HG03175 (cell line): ENCODE data around the gene UNC119.
"Not testable (repeated sequence)": the region's sequence is repeated elsewhere in the genome, so short reads cannot be mapped to it uniquely, and the experiment has no call there.

Source experiments
- ATAC-seq: cut with Tn5 transposase; IDR thresholded peaks from one replicate; pipeline ENCODE4 v1.9.1; 2021; ENCODE audit warnings: mild to moderate bottlenecking, moderate library complexity; ENCODE audit not compliant: unreplicated experiment

The UNC119 gene

DNA sequence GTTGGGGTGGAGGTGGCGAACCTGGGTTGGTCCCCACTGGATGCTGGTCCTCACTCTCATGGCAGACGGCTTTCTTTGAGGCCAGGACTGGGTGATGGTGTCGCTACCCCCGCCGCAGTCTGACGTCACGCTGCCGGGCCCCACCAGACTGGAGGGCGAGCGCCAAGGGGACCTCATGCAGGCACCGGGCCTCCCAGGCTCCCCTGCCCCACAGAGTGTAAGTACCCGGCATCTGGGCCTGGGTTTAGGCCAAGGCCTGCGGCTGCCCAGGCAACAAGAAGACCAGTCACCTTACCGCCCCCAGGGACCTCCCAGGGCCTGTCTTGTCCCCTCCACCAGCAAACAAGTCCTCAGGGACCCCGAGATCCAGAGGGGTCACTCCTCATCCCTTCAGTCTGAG, 28.5 kb downstream of the UNC119 start:
- ATAC-seq, result no peak

DNA sequence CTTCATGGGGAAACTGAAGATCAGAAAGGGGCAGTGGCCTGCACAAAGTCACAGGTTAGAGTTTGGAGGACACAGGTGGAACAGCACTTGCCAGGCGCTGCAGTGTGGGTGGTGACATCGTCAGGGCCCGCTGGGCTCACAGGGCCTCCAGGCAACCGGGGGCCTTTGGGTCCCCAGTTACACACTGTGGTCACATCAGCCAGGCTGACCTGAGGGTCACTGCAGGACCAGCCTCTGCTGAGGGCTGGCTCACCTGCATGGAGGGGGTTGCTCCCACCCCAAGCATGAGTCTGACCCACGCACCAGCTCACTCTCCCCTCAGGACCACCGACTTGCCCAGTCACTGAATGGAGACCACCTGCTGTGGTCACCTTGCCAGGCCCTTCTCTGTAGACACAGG, 29.2 kb downstream of the UNC119 start:
- no peak for ATAC-seq

DNA sequence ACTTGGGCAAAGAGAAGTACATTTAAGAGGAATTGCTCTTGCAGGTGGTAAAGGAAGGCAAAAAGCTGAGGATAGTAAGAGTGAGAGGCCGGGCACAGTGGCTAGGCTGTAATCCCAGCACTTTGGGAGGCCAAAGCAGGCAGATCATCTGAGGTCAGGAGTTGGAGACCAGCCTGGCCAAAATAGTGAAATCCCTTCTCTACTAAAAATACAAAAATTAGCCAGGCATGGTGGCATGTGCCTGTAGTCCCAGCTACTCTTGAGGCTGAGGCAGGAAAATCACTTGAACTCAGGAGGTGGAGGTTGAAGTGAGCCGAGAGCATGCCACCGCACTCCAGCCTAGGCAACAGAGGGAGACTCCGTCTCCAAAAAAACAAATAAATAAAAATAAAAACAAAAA, 30.1 kb downstream of the UNC119 start:
- not testable (repeated sequence) for ATAC-seq

DNA sequence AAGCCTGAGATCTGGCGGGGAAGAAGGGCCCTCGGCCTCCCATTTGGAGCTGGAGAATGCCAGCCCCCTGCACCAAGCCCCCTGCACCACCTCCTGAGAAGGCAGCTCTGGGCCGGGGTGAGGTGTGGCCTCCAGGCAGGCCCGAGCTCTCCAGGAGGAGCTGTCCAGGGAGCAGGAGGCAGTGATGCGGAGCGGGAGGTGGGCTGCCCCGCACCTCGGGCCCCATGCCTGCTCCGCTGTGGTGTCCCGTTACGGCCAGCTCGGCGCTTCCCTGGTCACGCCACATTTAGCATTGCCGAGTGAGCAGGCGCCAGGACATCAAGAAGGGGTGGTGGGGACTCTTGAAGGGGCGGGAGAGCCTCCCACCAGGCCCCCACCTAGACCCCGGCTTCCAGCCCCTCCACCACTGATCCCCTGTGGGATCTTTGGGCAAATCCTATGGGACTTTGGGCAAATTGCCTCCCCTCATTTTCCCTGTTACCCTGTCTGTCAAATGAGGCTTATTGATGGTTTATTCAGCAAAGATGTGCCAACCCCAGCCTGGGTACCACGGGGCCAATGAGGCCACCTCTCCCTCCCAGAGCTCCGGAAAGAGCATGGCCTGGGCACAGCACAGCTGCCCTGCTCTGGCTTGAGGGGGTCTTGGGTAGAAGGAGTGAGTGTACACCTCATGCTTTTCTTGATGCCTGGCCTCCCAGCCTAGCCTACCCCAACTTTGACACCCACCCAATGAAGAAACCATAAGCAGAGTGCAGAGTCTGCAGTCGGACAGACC, 30.9 kb downstream of the UNC119 start:
- ATAC-seq, result no peak

DNA sequence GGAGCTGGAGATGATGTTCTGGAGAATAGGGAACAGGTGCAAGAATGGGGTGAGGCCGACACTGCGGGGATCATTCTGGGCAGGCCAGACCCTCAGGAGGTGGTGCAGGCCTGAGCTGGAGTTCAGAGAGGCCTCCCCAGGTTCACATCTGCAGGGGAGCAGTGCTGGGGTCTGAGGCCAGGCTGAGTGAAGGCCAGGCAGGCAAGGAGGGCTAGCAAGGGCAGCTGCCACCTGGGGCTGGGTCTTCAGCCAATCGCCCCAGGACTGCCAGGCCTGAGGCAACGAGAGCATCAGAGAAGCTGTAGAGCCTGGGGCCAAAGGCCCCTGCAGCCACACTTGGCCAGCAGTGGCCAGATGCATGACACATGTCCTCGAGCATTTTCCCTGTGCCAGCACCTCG, 31.7 kb downstream of the UNC119 start:
- ATAC-seq, result no peak

DNA sequence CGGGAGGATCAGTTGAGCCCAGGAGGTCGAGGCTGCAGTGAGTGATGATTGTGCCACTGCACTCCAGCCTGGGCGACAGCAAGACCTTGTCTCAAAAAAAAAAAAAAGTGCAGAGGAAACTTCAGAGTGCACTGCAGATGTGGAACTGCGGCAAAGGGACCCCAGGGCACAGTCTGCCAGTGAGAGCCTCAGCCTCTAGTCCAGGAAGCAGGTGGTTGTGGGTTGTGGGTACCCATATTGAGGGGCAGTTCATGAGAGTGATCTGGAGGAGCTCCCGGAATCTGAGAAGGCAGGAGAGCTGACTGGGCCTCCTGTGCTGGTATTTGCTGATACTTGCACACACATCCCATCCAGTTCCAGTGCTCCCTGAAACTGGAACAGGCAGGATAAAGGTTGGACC, 33.2 kb downstream of the UNC119 start:
- no peak for ATAC-seq

DNA sequence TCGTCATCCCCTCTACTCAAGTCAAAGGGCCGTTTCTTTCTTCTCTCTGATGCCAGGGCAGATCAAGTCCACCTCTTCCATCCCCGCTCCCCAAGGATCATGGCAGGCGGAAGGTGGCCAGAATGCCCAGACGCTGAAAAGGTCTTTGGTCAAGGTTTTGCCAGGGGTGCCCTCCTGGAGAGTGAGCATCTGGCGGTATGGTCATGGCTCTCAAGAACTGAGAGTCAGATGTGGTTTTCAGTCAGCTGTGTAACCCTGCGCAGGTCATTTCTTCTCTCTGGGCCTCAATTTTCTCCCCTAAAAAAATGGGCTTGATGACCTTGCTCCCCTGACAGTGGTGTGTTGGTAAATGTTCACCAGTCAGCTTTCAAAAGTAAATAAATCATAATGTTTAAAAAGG, 33.8 kb downstream of the UNC119 start:
- ATAC-seq, result no peak

DNA sequence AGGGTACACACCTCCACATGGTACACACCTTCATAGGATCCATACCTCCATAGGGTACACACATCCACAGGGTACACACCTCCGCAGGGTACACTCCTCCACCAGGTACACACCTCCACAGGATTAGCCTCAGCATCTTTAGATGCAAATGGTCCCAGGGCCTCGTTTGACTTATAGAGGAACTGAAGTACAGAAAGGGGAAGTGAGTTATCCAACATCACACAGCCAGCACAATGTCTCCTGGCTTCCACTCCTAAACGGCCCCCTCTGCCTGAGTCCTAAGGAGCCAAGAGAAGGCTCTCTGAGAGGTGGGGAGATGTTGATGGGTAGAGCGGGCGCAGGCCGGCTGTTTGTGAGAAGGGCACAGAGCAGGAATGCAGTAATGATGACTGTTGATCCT, 34.3 kb downstream of the UNC119 start:
- ATAC-seq, result no peak

DNA sequence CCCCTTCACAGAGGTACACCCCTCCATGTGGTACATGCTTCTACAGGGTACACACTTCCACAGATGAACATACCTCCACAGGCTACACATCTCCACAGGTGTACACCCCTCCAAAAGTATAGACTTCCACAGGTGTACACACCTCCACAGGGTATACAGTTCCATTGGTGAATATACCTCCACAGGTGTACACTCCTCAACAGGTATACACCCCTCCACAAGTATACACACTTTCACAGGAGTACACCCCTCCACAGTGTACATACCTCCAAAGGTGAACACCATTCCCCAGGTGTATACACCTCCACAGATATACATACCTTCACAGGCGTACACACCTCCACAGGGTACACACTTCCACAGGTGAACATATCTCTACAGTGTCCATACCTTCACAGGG, 36.9 kb downstream of the UNC119 start:
- no peak for ATAC-seq

DNA sequence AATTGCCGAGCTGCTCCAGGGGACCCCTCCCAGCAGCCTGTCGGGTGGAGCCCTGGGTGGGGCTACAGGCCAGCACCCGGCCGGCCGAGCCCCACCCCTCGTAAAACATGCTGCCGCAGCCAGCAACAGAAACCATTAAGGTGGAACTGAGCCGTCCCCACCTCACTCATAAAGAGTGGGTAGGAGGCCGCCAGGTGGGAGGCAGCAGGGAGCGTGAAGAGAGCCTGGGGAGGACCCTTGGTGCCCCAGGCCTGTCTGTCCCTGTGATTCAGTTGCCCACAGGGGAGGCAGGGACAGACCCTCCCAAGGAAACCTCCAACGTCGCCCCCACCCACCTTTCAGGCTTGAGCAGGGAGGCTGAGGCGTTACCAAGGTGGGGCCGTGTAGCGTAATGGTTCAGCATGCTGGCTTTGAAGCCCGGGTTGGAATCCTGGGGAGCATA, 37.8 kb downstream of the UNC119 start:
- no peak for ATAC-seq

DNA sequence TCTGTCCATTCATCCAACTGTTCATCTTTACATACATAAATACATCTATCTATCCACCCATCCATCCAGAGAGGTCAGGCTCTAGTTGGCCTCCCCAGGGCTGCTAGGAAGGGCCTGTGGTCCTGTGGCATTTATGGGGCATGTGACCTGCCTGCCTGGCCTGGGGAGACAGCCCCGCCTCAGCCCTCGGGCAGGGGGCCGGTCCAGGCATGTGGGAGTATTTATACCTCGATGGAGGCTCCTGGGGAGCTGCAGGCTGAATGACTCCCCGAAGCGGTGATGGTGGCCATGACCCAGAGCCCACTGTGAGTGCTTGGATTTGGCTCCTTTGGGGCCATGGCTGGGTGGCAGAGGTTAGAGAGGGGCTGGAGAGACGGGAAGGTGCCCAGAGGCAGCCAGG, 38.9 kb downstream of the UNC119 start:
- ATAC-seq, result no peak

DNA sequence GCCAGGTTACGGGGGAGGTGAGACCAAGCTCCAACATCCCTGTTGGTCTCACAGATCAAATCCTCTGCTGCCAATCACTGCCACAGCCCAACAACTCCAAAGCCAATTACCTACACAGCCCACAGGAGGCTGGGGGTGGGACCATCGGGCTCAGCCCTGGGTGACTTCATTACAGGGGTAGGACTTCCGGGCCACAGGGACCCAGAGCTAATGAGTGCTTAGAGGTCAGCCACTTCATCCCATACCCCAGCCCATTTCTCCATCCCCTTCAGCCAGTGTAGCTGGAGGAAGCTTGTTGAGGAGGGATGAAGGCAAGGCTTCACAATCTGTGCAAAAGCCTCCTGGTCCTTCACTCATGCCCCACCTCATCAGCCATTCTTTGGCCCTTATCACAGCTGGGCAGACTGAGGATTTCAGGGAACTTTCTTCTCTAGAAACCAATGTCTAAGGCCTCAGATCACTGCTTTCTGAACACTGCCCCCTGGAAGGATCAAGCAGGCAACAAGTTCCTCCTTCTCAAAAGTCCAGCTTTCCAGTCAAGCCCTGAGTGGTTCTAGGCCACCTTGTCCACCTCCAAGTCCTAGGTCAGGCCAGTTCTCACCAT, 40.5 kb downstream of the UNC119 start:
- no peak for ATAC-seq

DNA sequence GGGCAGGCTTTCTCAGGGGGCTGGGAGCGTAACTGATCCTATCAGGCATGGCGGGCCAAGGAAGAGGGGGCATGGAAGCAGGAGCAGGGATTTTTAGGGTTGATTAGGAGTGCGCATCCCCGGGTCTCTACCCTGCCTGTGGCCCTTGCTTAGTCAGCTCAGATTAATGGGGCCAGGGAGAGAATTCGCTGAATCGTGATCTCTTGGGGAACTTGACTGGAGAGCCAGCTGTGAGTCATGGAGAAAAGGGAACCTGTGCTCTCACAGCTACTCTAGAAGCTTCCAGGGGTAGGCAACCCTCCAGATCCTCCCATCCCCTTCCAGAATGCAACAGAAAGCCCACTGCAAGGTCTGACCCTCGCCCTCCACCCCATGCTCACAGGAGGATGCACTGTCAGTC, 42.6 kb downstream of the UNC119 start:
- ATAC-seq, result no peak

DNA sequence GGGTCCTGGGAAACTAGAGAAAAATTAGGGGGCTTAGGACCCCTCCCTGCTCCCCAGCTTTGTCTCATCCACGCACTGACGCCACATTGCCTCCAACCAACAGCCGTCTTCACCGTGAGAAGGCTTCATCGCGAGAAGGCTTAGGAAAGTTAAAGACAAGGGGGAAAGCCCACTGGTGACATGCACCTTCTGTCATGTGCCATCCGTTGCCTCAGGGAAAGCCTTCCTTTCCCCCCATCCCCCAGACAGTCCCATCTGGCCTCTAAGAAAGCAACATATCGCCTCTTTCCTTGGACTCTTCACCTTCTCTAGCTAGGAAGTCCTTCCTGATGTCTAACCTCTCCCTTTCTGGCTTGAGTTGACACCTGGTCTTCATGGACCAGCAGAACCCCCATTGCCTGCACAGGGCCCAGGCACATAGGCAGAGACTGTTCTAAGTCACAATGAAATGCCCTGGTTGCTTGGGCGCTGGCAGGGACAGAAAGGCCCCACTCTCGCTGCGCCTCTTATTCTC, 44.2 kb downstream of the UNC119 start:
- ATAC-seq, result no peak

DNA sequence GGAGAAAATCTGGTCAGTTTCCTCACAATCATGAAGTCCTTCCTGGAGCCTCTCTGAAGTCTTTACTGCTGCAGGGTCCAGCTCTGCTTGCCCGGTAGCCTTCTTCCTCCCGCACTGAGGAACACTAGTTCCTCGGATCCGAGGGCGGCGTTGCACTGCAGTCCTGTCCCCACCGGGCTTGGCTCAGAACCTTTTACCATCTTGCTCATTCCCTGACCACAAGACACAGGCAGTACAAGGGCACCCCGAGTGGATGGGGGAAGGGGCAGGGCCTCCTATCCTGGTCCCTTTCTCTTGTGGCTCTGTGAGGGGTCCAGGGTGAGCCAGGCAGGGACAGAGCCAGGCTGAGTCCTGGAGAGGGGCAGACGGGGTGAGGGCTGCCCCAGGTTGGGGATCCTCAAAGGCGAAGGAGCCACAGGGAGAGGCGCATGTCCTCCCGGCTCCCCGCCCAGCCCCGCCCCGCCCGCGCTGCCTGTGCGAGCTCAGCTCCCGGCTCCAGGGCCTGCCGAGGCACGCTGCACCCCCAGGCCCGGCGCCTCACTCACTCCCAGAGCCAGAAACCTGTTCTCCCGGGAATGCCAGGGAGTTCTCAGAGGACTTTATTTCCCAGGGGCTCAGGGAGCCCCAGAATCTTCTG, 44.7 kb downstream of the UNC119 start:
- ATAC-seq, result no peak

DNA sequence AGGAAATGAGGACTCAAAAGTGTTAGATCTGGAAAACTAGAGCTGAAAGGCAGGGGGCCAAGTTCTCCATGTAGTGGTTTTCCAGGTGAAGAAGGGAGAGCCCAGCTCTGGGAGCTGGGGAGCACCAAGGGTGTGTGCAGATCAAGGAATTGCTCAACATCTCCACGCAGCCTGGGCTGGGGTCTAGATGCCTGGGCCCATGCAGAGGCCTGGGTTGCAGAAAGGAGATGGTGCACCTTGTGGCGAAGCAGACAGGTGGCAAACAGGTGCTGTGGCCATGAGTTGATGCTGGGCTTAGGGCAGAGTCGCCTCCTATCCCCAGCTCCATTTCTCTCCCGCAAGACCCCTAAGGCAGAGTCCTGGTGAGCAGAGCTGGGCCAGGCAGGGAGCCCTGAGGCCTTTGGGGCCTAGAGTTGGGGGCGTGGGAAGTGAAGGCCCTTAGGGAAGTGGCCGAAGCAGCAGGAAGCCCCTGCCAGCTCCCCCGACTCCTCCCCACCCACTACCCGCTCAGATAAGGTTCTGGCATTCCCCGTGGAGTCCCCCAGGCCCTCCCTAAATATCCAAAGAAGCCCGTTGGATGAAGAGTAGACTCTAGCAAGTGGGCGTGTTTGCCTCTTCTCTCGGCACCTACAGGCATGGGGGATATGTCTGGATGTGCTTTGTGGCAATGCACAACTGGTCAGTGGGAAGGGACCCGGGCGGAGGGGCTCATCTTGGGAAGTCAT, 45.5 kb downstream of the UNC119 start:
- no peak for ATAC-seq

DNA sequence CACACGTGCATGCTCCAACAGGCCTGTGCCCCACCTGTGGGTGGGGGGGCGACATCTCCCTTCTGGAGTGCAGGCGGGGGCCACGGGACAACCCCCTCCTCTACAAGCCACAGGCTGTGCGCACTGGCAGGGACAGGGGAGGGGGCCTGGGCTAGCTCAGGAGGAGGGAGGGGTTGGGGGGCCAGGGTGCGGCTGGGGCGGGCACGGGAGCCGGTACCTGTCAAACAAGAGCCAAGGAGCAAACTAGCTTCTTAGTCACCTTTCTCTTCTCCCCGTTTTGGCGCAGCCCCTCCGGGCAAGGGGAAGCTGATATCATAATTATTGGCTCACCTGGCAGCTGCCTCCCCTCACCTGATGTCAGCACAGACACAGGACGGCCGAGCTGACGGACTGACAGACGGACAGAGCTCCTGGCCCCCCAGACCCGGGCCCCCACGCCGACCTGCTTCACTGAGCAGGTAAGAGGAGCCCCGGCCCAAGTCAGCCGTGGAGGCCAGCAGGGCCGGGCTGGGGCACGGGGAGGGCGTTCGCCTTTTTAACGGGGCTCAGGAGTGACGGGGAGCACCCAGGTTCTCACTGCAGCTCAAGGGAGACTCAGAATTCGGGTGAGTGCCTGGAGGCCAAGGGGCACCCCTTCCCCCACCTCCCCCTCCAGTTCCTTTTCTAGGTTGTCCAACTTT, 46.3 kb downstream of the UNC119 start, which contains the start of gene FOXN1:
FOXN1 (plus strand) TSS at position 363 of the 680 bp plus-strand sequence. CDS start 17,622 bp downstream, outside the sequence.
- no peak for ATAC-seq

DNA sequence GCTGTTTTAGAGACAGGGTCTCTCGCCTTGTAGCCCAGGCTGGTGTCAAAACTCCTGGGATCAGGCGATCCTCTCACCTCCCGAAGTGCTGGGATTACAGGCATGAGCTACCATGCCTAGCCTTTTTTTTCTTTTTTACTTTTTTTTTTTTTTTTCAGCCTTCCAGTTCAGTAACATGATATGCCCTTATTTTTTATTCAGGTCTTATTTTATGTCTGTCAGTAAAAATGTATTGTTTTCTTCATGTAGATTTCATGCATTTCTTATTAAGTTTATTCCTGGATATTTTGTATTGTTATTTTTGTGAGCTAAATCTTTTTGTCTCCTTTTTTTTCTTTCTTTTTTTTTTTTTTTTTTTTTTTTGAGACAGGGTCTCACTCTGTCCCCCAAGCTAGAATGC, 49.0 kb downstream of the UNC119 start:
- no peak for ATAC-seq

DNA sequence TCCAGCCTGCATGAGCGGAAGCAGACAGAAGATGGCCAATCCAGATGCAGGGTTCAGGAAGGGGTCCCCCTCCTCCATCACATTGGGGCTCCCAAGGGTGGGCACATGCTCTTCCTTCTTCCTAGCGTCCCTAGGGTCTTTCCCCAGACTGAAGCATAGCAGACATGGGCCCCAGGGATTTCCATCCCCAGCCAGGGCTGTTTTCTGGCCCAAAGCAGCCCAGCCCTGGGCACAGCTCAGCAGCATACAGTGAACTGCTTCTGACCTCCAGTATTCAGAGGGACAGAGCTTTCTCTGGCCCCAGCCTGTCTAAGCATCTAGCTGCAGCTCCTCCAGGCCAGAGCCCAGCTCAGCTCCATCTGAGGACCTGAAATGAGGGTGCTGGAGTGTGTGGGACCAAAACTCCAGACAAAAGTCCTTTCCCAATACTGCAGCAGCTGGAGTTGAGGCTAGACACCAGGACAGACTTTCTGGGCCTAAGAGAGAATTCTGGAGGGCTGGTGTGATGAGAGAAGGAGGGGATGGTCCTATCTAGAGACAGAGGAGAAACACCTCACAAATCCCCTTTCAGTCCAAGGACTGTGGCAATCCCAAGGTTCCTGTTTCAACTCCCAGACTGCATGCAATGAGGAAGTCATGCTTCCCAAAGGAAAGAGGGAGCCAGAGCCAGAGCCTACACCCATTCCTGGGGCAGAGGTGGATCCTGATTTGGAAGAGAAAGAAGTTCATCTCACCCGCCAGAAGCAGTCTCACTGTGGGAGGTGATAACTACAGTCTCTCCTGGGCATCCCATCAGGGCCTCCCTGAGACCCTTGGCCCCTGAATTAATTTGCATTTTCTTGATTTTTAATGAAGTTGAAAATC, 50.8 kb downstream of the UNC119 start:
- no peak for ATAC-seq
